ENCODE results near the gene RCE1. TPM values are rescaled to one million over a fixed set of nuclear protein-coding genes. Genes with fewer than 3 reads are reported as not detected.

RCE1 gene
- total and polyA plus RNA-seq, 2 donors from 2014 or later, result 13.8 to 22.3 TPM

GRCh38 chr11:66848671-66849500 lies 5.6 kb downstream of the RCE1 start:
- no peak overlapping the region for H3K4me3 ChIP-seq (ENCODE audit: low read length in 3 of 3)
- TF ChIP-seq CTCF (IDR thresholded peaks at IDR 0.05; ENCODE audit: borderline replicate concordance, extremely low read depth, insufficient read depth), result no peak
- H3K27ac ChIP-seq (ENCODE audit: low read depth in 2 of 2, low read length in 2 of 2), result no peak overlapping the region
- no peaks in the 10 kb centered on the region for H3K27me3 ChIP-seq (ENCODE audit: control insufficient read depth, insufficient read depth, low read length)
- DNase-seq, result peak in 1 of 5 donors; percentile 67
- no peaks in the 10 kb centered on the region for H3K9me3 ChIP-seq (ENCODE audit: control insufficient read depth in 2 of 3, insufficient read depth in 1 of 3, low read length in 3 of 3)
- H3K36me3 ChIP-seq (ENCODE audit: control insufficient read depth in 2 of 3, insufficient read depth in 3 of 3, low read length in 3 of 3), result peaks cover 0 to 5% (median 2%) of the 10 kb centered on the region in 3 donors
- intact Hi-C loops (cut with DNase I), result no loop called here
- no peak for FAIRE-seq
- peaks cover 0 to 5% (median 0%) of the 10 kb centered on the region in 3 donors for H3K4me1 ChIP-seq (ENCODE audit: control insufficient read depth in 2 of 3, insufficient read depth in 2 of 3, low read depth in 1 of 3, low read length in 3 of 3)
- H3K9ac ChIP-seq (ENCODE audit: low read length in 3 of 3), result no peak overlapping the region

DNA sequence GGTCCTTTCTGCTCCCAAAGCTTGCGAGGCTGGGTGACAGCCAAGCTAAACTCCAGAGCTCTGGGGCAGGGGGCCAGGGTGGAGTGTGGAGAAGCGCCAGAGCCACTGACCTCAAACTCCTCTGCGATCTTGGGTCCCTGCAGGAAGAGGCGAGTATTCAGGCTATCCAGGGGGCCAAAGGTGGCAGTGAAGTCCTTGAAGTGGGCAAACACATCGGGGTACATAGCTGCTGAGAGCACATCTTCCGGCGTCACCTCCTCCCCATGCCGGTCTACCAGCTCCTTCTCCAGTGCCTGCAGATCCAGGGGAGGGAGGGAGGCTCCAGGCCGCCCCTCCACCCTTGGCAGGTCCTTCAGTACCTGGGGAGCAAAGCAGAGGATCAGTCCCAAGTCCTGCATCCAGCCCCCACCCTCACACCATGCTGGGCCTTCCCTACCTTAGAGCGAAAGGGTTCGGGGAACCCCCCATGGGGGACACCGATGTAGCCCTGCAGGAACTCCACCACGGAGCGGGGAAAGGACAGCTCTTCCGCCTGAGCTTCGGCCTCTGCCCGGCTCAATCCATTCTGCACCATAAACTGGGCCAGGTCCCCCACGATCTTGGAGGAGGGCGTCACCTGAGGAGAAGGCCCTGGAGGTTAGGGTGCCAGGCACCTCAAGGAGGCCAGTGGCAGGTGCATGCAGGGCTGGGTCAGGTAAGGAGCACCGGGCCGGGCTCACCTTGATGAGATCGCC lies 6.4 kb downstream of the RCE1 start:
- Histone ChIP-seq H3K9ac (ENCODE audit: low read length in 3 of 3) (no peak overlapping the region), H3K36me3 (ENCODE audit: control insufficient read depth in 2 of 3, insufficient read depth in 3 of 3, low read length in 3 of 3) (peaks cover 0 to 5% (median 2%) of the 10 kb centered on the region in 3 donors), H3K4me3 (ENCODE audit: low read length in 3 of 3) (no peak overlapping the region), H3K9me3 (ENCODE audit: control insufficient read depth in 2 of 3, insufficient read depth in 1 of 3, low read length in 3 of 3) (no peaks in the 10 kb centered on the region), H3K4me1 (ENCODE audit: control insufficient read depth in 2 of 3, insufficient read depth in 2 of 3, low read depth in 1 of 3, low read length in 3 of 3) (no peaks in the 10 kb centered on the region), H3K27ac (ENCODE audit: low read depth in 2 of 2, low read length in 2 of 2) (no peak overlapping the region), H3K27me3 (ENCODE audit: control insufficient read depth, insufficient read depth, low read length) (no peaks in the 10 kb centered on the region)
- peak in 1 of 5 donors; percentile 62 for DNase-seq
- no peak for FAIRE-seq
- no peak for TF ChIP-seq CTCF (IDR thresholded peaks at IDR 0.05; ENCODE audit: borderline replicate concordance, extremely low read depth, insufficient read depth)
- intact Hi-C loops (cut with DNase I), result no loop called here

GRCh38 chr11:66850235-66850587 lies 7.0 kb downstream of the RCE1 start:
- intact Hi-C loops (cut with DNase I), result no loop called here
- Histone ChIP-seq H3K9me3 (ENCODE audit: control insufficient read depth in 2 of 3, insufficient read depth in 1 of 3, low read length in 3 of 3) (no peaks in the 10 kb centered on the region), H3K4me1 (ENCODE audit: control insufficient read depth in 2 of 3, insufficient read depth in 2 of 3, low read depth in 1 of 3, low read length in 3 of 3) (no peaks in the 10 kb centered on the region), H3K36me3 (ENCODE audit: control insufficient read depth in 2 of 3, insufficient read depth in 3 of 3, low read length in 3 of 3) (peaks cover 0 to 5% (median 2%) of the 10 kb centered on the region in 3 donors), H3K9ac (ENCODE audit: low read length in 3 of 3) (no peak overlapping the region), H3K27me3 (ENCODE audit: control insufficient read depth, insufficient read depth, low read length) (no peaks in the 10 kb centered on the region), H3K4me3 (ENCODE audit: low read length in 3 of 3) (no peak overlapping the region), H3K27ac (ENCODE audit: low read depth in 2 of 2, low read length in 2 of 2) (no peak overlapping the region)
- no peak for DNase-seq
- FAIRE-seq, result no peak
- no peak for TF ChIP-seq CTCF (IDR thresholded peaks at IDR 0.05; ENCODE audit: borderline replicate concordance, extremely low read depth, insufficient read depth)
